Measurements from ENCODE around the gene SASH3.
"Not testable (repeated sequence)": the region's sequence is repeated elsewhere in the genome, so short reads cannot be mapped to it uniquely, and the experiment has no call there.

SASH3 gene

DNA sequence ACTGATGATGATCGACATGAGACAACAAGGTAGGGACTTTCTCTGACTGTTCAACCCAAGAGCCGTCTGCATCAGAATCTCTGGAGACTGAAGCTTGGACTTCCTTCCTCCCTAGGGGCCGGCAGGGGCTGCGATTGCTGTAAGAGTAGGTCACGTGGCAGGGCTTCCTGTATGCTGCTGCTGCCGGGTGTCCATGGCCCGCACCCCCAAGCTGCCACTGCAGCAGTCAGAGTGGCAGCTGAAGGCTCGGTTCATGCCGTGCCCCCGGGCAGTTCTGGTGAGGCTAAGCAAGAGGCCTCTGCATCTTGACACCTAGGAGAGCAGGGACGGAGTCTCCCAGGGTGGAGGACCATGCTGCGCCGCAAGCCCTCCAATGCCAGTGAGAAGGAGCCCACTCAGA is at the start of gene SASH3:
Gene SASH3, plus strand, starts transcription at position 203 of the 400 bp plus-strand sequence. Its CDS starts 149 bp downstream, at position 352.
- DNase-seq (ENCODE audit: extremely low read depth in 1 of 2, low read depth in 1 of 2), result peak in 1 of 2 donors; percentile 40

DNA sequence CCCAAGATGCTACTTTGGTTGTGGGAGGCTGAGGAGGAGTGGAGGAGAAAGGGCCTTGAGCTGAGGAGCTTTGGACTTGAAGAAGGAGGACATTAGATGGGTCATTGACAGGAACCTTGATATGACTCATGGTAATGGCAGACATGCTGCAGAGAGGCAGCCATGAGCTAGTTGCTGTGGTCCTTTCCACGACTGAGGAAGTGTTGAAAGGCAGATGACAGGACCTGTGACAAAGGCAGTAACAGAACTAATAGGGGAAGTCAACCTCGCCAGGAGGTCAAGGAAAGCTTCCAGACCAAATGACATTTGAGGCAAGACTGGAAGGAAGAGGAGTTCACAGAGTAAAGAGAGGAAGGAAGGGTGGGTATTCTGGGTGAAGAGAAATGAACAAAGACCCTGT is 48.5 kb upstream of the SASH3 start:
- no peak for DNase-seq (ENCODE audit: extremely low read depth in 1 of 2, low read depth in 1 of 2)

DNA sequence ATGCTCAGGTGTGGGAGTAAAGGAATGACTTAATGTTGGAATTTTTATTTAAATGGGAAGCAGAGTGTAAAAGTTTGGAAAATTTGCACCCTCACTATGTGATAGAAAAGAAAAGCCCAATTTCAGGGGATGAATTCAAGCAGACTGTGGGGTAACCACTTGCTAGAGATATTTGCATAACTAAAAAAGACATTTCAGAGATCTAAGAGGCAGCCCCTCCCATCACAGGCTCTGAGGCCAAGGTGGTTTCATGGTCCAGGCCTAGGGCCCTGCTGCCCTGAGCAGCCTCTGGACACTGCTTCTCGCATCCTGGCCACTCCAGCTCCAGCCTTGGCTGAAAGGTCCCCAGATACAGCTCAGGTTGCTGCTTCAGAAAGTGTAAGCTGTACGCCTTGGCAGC is 46.9 kb upstream of the SASH3 start:
- no peak for DNase-seq (ENCODE audit: extremely low read depth in 1 of 2, low read depth in 1 of 2)

DNA sequence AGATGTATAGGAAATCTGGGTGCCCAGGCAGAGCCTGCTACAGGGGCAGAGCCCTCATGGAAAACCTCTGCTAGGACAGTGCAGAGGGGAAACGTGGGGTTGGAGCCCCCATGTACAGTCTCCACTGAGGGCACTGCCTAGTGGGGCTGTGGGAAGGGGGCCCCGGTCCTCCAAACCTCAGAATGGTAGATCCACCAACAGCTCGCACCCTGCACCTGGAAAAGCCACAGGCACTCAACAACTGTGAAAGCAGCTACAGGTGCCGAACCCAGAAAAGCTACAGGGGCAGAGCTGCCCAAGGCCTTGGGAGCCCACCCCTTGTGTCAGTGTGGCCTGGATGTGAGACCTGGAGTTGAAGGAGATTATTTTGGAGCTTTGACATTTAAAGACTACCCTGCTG is 46.4 kb upstream of the SASH3 start:
- DNase-seq (ENCODE audit: extremely low read depth in 1 of 2, low read depth in 1 of 2), result no peak

DNA sequence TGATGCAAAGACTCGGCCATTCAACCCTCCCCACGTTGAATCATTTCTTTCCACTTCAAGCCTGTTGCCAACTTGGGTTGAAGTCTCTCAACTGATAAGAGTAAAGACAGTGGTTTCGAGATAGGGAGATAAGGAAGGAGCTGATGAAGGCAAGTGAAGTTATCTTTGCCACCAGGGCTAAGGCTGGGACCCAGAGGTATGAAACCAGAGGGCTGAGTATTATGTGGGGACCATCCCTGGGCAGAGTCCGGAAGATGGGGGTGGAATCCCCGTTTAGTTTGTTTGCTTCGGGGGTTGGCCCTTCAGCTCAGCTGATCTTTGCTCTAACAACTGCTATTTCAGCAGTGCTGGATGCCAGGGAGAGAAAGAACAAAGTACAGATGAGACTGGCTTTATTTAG is 43.3 kb upstream of the SASH3 start:
- no peak for DNase-seq (ENCODE audit: extremely low read depth in 1 of 2, low read depth in 1 of 2)

DNA sequence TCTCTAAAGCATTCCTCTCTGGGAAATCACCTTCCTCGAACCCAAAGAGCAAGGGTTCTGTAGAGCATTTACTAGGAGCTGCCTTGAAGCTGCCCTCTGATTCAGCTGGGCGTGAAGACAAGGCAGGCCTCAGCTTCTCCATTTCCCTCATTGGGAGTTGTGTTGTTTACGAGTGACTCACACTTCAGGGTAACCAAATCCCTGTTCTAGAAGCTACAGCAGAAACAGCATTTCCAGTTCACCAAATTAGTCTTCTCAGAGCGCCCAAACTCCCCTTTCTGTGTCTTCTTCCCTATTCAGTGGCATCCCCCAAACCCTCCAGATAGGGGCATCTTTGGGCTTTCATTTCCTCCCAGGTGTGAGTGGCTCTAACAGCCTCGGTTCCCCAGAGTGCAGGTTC is 41.8 kb upstream of the SASH3 start:
- no peak for DNase-seq (ENCODE audit: extremely low read depth in 1 of 2, low read depth in 1 of 2)

DNA sequence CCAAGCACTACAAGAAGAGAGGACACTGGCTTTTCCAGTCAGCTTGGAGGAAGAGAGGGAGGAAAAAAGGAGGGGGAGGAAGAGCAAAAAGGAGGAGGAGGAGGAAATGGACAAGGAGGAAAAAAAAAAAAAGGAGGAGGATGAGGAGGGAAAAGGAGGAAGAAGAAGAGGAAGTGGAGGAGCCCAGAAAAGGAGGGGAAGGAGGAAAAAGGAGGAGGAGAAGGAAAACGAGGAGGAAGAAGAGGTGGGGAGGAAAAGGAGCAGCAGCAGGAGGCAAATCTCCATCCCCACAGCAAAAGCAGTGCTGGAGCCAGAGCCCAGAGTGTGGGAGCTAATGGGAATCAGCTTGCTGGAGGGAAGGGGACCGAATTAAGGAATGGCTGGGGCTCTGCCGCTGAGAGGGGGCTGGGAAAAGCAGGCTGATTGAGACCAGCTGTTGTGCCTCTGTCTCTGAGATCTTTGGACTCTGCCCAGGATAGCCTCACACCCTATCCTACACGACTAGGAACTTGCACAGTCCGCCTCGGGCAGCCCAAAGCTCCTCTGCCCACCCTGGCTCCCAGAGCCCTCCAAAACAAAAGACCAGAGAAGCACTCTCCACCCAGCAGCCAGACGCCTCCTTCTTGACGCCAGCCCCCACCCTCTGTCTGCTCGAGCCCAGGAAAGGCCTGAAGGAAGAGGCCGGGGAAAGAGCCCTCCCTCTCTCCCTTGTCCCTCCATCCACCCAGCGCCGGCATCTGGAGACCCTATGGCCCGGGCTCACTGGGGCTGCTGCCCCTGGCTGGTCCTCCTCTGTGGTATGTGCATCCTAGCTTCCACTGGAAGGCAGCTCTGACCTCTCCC is 41.1 kb upstream of the SASH3 start, which contains the start of gene XPNPEP2:
Gene XPNPEP2, plus strand, starts transcription at position 514 of the 843 bp plus-strand sequence. Its CDS starts 235 bp downstream, at position 749.
- DNase-seq (ENCODE audit: extremely low read depth in 1 of 2, low read depth in 1 of 2), result no peak

DNA sequence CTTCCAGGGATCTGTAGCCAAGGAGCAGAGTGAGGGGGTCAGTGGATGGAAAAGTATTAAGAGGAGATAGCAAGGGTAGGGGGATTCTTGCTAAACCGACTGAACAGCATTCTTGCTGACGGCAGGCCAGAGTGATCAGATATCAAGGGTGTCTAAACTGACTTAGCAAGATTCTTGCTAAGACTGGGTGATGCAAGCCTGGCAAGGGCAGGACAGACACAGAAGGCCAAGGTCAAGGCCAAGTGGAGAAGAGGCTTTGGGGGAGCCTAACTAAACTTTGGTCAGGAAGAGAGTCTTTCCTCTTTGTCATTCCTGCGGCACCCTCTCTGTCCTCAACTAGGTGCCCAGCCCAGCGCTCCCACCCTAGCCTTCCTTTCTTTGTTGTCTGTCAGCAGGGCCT is 40.2 kb upstream of the SASH3 start:
- DNase-seq (ENCODE audit: extremely low read depth in 1 of 2, low read depth in 1 of 2), result no peak

- no peak for DNase-seq (ENCODE audit: extremely low read depth in 1 of 2, low read depth in 1 of 2)
Observed at GRCh38 chrX:129741880-129742758, 37.6 kb upstream of the SASH3 start.

DNA sequence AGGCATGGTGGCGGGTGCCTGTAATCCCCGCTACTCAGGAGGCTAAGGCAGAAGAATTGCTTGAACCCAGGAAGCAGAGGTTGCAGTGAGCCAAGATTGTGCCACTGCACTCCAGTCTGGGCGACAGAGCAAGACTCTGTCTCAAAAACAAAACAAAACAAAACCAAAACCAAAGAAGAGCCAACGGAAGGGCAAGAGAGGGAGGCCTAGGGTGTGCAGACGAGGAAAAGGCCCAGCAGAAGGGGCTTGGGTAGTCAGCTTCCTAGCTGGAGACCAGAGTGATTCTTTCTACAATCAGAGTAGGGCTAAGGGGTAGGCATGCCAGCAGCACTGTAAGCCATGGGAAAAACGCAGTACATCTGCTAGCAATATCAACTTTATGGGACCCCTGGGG is 37.0 kb upstream of the SASH3 start:
- DNase-seq (ENCODE audit: extremely low read depth in 1 of 2, low read depth in 1 of 2), result not testable (repeated sequence)

GRCh38 chrX:129743821-129744220 is 35.9 kb upstream of the SASH3 start:
- DNase-seq (ENCODE audit: extremely low read depth in 1 of 2, low read depth in 1 of 2), result no peak

GRCh38 chrX:129744861-129745321 is 34.9 kb upstream of the SASH3 start:
- no peak for DNase-seq (ENCODE audit: extremely low read depth in 1 of 2, low read depth in 1 of 2)

DNA sequence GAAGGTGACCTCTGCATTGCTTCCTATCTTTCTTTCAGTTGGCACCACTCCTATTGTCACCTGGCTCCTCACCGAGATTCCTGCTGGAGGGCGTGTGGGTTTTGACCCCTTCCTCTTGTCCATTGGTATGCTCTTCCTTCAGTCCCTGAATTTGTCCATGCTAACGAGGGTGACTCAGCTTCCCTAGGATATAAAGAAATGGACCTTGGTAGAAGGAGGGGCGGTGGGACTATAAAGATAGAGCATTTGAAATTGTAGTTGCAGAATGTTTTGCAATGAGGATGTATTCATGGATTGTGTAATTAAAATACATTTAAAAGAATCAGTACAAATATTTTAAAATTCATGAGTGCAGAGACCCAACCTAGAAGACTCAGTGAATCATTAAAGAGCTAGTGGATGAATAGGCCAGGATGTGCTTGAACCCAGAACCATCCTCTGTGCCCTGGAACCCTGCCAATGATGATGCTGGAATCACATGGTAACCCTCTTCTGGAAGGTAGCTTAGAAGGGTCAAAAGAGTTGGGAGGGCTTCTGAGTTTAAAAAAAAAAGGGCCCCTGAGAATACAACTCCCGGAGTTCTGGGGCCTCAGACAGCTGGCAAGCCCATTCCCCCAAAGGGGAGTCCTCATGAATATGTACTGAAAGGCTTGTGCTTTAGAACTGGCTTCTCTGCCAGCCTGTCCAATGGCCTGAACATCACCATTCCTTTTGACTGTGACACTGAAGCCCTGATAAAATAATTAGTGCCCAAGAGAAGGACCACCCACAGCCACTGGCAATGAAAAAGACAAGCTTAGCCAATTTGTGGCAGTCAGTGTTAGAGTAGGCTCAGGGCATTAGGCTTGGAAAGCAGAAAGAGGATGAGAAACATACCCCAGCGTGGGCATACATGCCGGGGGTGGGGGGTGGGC is 32.9 kb upstream of the SASH3 start:
- DNase-seq (ENCODE audit: extremely low read depth in 1 of 2, low read depth in 1 of 2), result no peak

- DNase-seq (ENCODE audit: extremely low read depth in 1 of 2, low read depth in 1 of 2), result no peak
Observed at GRCh38 chrX:129747533-129747932, 32.2 kb upstream of the SASH3 start.

- DNase-seq (ENCODE audit: extremely low read depth in 1 of 2, low read depth in 1 of 2), result no peak
Observed at GRCh38 chrX:129748305-129748704, 31.4 kb upstream of the SASH3 start.

- DNase-seq (ENCODE audit: extremely low read depth in 1 of 2, low read depth in 1 of 2), result no peak
Observed at GRCh38 chrX:129749069-129749468, 30.7 kb upstream of the SASH3 start.

- DNase-seq (ENCODE audit: extremely low read depth in 1 of 2, low read depth in 1 of 2), result no peak
Observed at GRCh38 chrX:129750971-129751370, 28.8 kb upstream of the SASH3 start.

DNA sequence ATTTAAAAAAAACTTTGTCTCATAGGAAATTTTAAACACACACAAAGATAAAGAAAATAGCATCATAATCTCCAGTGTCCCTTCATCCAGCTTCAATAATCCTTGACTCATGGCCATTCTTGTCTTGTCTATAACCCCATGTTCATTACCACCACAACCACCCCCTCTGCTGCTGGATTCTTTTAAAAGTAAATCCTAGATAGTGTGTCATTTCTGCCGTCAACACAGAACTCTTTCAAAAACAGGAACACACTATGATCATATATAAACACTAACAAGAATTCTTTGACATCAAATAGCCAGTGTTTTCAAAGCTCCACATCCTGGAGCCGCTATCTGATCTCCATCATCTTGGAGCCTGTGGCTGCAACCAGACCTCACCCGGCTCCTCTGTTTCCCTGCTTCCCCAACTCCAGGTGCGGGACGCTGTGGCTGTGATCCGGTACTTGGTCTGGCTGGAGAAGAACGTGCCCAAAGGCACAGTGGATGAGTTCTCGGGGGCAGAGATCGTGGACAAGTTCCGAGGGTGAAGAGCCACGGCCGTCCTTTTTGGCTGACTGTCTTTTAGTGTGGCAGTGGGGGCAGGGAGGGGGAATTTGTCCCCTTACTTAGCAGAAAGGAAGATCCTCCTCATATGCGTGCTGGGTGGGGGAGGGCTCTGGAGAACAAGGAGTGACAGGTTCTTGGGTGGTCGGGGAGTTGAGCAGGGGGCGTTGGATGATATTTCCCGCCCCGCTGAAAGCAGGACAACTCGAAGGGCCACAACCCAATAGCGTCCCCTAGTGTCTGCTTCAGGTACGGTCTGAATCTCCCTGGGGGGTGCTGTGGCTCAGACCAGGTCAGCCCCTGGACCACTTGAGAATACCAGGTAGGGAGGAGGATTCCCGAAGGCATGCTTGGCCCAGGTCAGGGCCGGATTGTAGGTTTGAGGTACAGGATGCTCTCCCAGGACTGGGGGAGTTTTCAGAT is 25.4 kb upstream of the SASH3 start:
- no peak for DNase-seq (ENCODE audit: extremely low read depth in 1 of 2, low read depth in 1 of 2)
